ENCODE results near the gene CCDC32. TPM values are rescaled to one million over a fixed set of nuclear protein-coding genes. Genes with fewer than 3 reads are reported as not detected.
A peak's percentile ranks its signal among the peaks of the same experiment; 100 is the strongest.

CCDC32 gene
- total and polyA plus RNA-seq, 2 of the 13 experiments (the other 11 are each of a cell fraction or from before 2014, with no cell fraction given), result 10.8 to 23.2 TPM

DNA sequence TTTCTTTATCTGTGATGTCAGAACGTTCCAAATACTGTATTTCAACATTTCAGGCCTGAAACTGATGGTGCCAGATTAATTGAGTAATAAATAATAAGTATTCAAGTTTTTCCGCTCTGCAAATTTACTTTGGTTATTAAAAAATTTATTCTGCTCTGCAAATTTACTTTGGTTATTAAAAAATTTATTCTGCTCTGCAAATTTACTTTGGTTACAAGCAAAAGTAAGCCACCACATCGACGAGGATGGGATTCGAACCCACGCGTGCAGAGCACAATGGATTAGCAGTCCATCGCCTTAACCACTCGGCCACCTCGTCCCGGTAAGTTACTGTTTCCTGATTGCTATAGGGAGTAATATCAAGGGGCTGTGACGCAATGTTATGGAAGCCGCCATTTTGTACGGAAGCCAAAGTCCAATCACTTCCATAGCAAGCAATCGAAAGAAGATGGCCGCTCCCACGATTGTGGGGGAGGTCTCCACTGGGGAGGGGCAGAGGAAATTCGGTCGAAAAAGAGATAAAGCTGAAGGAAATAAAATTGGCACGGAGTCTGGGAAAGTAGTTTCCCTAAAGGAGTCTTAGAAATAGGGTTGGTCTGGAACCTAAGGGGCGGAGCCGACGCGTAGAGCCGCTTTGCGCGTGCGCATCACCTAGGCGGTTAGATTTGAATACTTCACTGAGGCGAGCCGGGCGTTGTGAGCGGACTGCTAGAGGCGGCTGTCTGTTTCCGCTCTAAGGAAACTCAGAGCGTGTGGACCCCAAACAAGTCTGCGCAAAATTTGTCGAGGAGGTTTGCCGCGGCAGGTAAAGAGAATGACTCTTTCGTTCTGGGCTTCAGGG lies 29.0 kb upstream of the CCDC32 start, which contains the start of gene KNL1 (continued):
- no peak for TF ChIP-seq ZSCAN29 (CRISPR knock-in tag; conservative IDR thresholded peaks at IDR 0.05)
- peak; percentile 19; the same call in 1 of the 2 replicates for TF ChIP-seq TGIF2 (CRISPR knock-in tag; IDR thresholded peaks at IDR 0.05)
- no peak for TF ChIP-seq PRPF4 (IDR thresholded peaks at IDR 0.05; ENCODE audit: low read depth, low read length, poor library complexity, severe bottlenecking)
- peak; percentile 32; the same call in 1 of the 2 replicates for TF ChIP-seq ZNF205 (CRISPR knock-in tag; IDR thresholded peaks at IDR 0.05)
- no peak for TF ChIP-seq RARG (CRISPR knock-in tag; IDR thresholded peaks at IDR 0.05; ENCODE audit: low read depth)
- TF ChIP-seq SP1 (IDR thresholded peaks at IDR 0.05), result no peak
- TF ChIP-seq SP1 (CRISPR knock-in tag; IDR thresholded peaks at IDR 0.05), result peak; percentile 70; the same call in 1 of the 2 replicates
- no peak; the same call in 1 of the 2 replicates for TF ChIP-seq HOXA9 (CRISPR knock-in tag; IDR thresholded peaks at IDR 0.05; ENCODE audit: borderline replicate concordance)
- peak; percentile 58; the same call in 1 of the 2 replicates for TF ChIP-seq NR2C2 (CRISPR knock-in tag; IDR thresholded peaks at IDR 0.05; ENCODE audit: borderline replicate concordance)
- TF ChIP-seq, protein P1, sequence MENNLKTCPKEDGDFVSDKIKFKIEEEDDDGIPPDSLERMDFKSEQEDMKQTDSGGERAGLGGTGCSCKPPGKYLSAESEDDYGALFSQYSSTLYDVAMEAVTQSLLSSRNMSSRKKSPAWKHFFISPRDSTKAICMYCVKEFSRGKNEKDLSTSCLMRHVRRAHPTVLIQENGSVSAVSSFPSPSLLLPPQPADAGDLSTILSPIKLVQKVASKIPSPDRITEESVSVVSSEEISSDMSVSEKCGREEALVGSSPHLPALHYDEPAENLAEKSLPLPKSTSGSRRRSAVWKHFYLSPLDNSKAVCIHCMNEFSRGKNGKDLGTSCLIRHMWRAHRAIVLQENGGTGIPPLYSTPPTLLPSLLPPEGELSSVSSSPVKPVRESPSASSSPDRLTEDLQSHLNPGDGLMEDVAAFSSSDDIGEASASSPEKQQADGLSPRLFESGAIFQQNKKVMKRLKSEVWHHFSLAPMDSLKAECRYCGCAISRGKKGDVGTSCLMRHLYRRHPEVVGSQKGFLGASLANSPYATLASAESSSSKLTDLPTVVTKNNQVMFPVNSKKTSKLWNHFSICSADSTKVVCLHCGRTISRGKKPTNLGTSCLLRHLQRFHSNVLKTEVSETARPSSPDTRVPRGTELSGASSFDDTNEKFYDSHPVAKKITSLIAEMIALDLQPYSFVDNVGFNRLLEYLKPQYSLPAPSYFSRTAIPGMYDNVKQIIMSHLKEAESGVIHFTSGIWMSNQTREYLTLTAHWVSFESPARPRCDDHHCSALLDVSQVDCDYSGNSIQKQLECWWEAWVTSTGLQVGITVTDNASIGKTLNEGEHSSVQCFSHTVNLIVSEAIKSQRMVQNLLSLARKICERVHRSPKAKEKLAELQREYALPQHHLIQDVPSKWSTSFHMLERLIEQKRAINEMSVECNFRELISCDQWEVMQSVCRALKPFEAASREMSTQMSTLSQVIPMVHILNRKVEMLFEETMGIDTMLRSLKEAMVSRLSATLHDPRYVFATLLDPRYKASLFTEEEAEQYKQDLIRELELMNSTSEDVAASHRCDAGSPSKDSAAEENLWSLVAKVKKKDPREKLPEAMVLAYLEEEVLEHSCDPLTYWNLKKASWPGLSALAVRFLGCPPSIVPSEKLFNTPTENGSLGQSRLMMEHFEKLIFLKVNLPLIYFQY (CRISPR knock-in tag; IDR thresholded peaks at IDR 0.05; ENCODE audit: borderline replicate concordance), result 0 out of 2 replicates have a peak, but pooled peaks have one; percentile 25
- peak; percentile 49; the same call in 1 of the 2 replicates for TF ChIP-seq GLI4 (CRISPR knock-in tag; IDR thresholded peaks at IDR 0.05; ENCODE audit: borderline replicate concordance)
- TF ChIP-seq ZNF335 (CRISPR knock-in tag; IDR thresholded peaks at IDR 0.05), result peak; percentile 81; the same call in 1 of the 2 replicates
- TF ChIP-seq, protein P2, sequence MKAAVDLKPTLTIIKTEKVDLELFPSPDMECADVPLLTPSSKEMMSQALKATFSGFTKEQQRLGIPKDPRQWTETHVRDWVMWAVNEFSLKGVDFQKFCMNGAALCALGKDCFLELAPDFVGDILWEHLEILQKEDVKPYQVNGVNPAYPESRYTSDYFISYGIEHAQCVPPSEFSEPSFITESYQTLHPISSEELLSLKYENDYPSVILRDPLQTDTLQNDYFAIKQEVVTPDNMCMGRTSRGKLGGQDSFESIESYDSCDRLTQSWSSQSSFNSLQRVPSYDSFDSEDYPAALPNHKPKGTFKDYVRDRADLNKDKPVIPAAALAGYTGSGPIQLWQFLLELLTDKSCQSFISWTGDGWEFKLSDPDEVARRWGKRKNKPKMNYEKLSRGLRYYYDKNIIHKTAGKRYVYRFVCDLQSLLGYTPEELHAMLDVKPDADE (CRISPR knock-in tag; IDR thresholded peaks at IDR 0.05), result no peak
- no peak for TF ChIP-seq NPAS2 (CRISPR knock-in tag; IDR thresholded peaks at IDR 0.05; ENCODE audit: borderline replicate concordance)
- TF ChIP-seq PHB2 (IDR thresholded peaks at IDR 0.05; ENCODE audit: partially characterized antibody), result no peak
- TF ChIP-seq, protein P3, sequence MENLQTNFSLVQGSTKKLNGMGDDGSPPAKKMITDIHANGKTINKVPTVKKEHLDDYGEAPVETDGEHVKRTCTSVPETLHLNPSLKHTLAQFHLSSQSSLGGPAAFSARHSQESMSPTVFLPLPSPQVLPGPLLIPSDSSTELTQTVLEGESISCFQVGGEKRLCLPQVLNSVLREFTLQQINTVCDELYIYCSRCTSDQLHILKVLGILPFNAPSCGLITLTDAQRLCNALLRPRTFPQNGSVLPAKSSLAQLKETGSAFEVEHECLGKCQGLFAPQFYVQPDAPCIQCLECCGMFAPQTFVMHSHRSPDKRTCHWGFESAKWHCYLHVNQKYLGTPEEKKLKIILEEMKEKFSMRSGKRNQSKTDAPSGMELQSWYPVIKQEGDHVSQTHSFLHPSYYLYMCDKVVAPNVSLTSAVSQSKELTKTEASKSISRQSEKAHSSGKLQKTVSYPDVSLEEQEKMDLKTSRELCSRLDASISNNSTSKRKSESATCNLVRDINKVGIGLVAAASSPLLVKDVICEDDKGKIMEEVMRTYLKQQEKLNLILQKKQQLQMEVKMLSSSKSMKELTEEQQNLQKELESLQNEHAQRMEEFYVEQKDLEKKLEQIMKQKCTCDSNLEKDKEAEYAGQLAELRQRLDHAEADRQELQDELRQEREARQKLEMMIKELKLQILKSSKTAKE (CRISPR knock-in tag; IDR thresholded peaks at IDR 0.05; ENCODE audit: borderline replicate concordance), result no peak
- no peak for TF ChIP-seq SMAD1 (CRISPR knock-in tag; IDR thresholded peaks at IDR 0.05; ENCODE audit: borderline replicate concordance, low read depth)
- TF ChIP-seq, protein P4, sequence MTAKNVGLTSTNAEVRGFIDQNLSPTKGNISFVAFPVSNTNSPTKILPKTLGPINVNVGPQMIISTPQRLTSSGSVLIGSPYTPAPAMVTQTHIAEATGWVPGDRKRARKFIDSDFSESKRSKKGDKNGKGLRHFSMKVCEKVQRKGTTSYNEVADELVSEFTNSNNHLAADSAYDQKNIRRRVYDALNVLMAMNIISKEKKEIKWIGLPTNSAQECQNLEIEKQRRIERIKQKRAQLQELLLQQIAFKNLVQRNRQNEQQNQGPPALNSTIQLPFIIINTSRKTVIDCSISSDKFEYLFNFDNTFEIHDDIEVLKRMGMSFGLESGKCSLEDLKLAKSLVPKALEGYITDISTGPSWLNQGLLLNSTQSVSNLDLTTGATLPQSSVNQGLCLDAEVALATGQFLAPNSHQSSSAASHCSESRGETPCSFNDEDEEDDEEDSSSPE (CRISPR knock-in tag; IDR thresholded peaks at IDR 0.05), result peak; percentile 98
- TF ChIP-seq ZNF577 (CRISPR knock-in tag; IDR thresholded peaks at IDR 0.05; ENCODE audit: borderline replicate concordance, low read depth), result no peak
- peak; percentile 62; the same call in 1 of the 2 replicates for TF ChIP-seq SAFB2 (CRISPR knock-in tag; IDR thresholded peaks at IDR 0.05; ENCODE audit: borderline replicate concordance, low read depth)
